Loucy (cell line): ENCODE data around the gene WDR54.

Source experiments
- H2AFZ ChIP-seq: fragments of 200-600 bp; sonication (generic); 2 replicates; pipeline ENCODE4 v1.6.0; 2016; ENCODE audit warnings: antibody characterized with exemption, mild to moderate bottlenecking, low read length, moderate library complexity
- H3F3A ChIP-seq: fragments of 200-600 bp; 2 replicates; pipeline ENCODE4 v1.6.0; 2016; ENCODE audit warnings: antibody characterized with exemption, low read depth, mild to moderate bottlenecking
- H3K27me3 ChIP-seq: fragments of 200-600 bp; sonication (generic); 2 replicates; pipeline ENCODE4 v1.6.1; 2014; ENCODE audit warnings: low read length, mild to moderate bottlenecking; ENCODE audit not compliant: insufficient read depth, poor library complexity, severe bottlenecking
- H3K36me3 ChIP-seq: fragments of 200-600 bp; sonication (generic); 2 replicates; pipeline ENCODE4 v1.6.1; 2016; ENCODE audit warnings: low read length; ENCODE audit not compliant: insufficient read depth
- H3K4me1 ChIP-seq: fragments of 200-600 bp; sonication (generic); 2 replicates; pipeline ENCODE4 v1.5.1; 2014; ENCODE audit warnings: low read length, mild to moderate bottlenecking; ENCODE audit not compliant: insufficient read depth, poor library complexity, severe bottlenecking
- H3K4me2 ChIP-seq: fragments of 200-600 bp; sonication (generic); 2 replicates; pipeline ENCODE4 v1.6.0; 2014; ENCODE audit warnings: antibody characterized with exemption, low read length, low read depth, mild to moderate bottlenecking; ENCODE audit not compliant: poor library complexity, severe bottlenecking
- H3K4me3 ChIP-seq: fragments of 200-600 bp; sonication (generic); 2 replicates; pipeline ENCODE4 v1.5.1; 2014; ENCODE audit warnings: low read length, mild to moderate bottlenecking, mixed read lengths; ENCODE audit not compliant: poor library complexity, severe bottlenecking
- H3K79me2 ChIP-seq: fragments of 200-600 bp; sonication (generic); 2 replicates; pipeline ENCODE4 v1.6.1; 2014; ENCODE audit warnings: low read length; ENCODE audit not compliant: insufficient read depth
- H3K9ac ChIP-seq: fragments of 200-600 bp; sonication (generic); 2 replicates; pipeline ENCODE4 v1.6.0; 2014; ENCODE audit warnings: mild to moderate bottlenecking, low read depth, low read length, moderate library complexity; ENCODE audit not compliant: poor library complexity, severe bottlenecking
- H3K9me2 ChIP-seq: fragments of 200-600 bp; sonication (generic); replicated peaks from 2 replicates; pipeline ENCODE4 v1.6.1; 2016; ENCODE audit warnings: low read depth, low read length, mixed read lengths
- H3K9me3 ChIP-seq: fragments of 200-600 bp; sonication (generic); 2 replicates; pipeline ENCODE4 v1.6.1; 2014; ENCODE audit warnings: mild to moderate bottlenecking, antibody characterized with exemption, low read length, low read depth; ENCODE audit not compliant: insufficient read depth
- H4K20me1 ChIP-seq: fragments of 200-600 bp; sonication (generic); 2 replicates; pipeline ENCODE4 v1.6.0; 2014; ENCODE audit warnings: antibody characterized with exemption, low read length, mild to moderate bottlenecking; ENCODE audit not compliant: insufficient read depth, poor library complexity, severe bottlenecking
- CTCF ChIP-seq: fragments of 200-600 bp; sonication (generic); conservative IDR thresholded peaks from 2 replicates; pipeline ENCODE4 v1.5.1; 2014; ENCODE audit warnings: mild to moderate bottlenecking, antibody characterized with exemption, low read length
- EZH2phosphoT487 ChIP-seq: fragments of 200-600 bp; IDR thresholded peaks from 2 replicates; pipeline ENCODE4 v1.6.1; 2018; ENCODE audit warnings: antibody characterized with exemption, mild to moderate bottlenecking, moderate library complexity, borderline replicate concordance

WDR54 gene

GRCh38 chr2:74425523-74425922 is 4.0 kb downstream of the WDR54 start:
- Histone ChIP-seq H3F3A (no peaks in the 10 kb centered on the region), H3K9me3 (no peaks in the 10 kb centered on the region), H3K9ac (no peak overlapping the region), H3K79me2 (peaks cover 14% of the 10 kb centered on the region; the same call in 1 of the 2 replicates), H4K20me1 (no peaks in the 10 kb centered on the region), H3K4me3 (no peak overlapping the region), H3K36me3 (peaks cover 5% of the 10 kb centered on the region; the same call in 1 of the 2 replicates), H3K4me1 (peaks cover 15% of the 10 kb centered on the region), H3K27me3 (no peaks in the 10 kb centered on the region), H3K4me2 (no peak overlapping the region), H3K9me2 (no peaks in the 10 kb centered on the region), H2AFZ (no peak overlapping the region)
- no peak for TF ChIP-seq CTCF
- TF ChIP-seq EZH2phosphoT487 = no peak

DNA sequence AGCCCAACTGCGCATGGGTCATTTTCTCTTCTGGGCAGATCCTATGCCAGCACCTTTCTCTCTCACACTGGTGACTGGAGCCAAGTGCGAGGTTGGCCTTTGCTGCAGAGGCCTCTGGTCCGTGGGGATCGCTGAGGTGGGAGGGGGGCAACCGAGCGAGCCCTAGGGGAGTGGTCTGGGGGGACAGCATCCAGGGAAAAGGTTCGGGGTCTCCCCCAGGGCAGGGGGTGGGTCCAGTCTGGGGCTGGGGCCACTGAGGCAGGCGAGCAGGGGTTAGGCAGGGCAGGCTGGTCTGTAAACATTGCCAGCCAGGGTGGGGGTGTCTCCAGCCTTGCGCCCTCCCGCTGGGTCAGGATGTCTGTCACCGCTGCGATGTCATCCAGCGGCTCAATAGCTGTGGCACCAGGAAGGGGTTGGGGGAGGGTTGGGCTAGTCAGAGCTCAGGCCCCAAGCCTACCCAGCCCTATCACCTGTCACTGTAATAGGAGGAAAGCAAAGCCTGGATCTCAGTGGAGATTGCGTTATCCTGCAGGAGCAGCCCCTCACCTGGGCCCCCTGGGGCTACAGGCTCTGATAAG is 4.7 kb downstream of the WDR54 start:
- H3K27me3 ChIP-seq = no peaks in the 10 kb centered on the region
- H3K79me2 ChIP-seq = peaks cover 14% of the 10 kb centered on the region; the same call in 1 of the 2 replicates
- H4K20me1 ChIP-seq = no peaks in the 10 kb centered on the region
- no peak overlapping the region for H2AFZ ChIP-seq
- TF ChIP-seq CTCF (no peak), EZH2phosphoT487 (no peak)
- no peak overlapping the region for H3K4me3 ChIP-seq
- H3K9me3 ChIP-seq = no peaks in the 10 kb centered on the region
- H3K36me3 ChIP-seq = peaks cover 5% of the 10 kb centered on the region; the same call in 1 of the 2 replicates
- peaks cover 9% of the 10 kb centered on the region for H3K4me1 ChIP-seq
- H3F3A ChIP-seq = no peaks in the 10 kb centered on the region
- no peaks in the 10 kb centered on the region for H3K9me2 ChIP-seq
- H3K9ac ChIP-seq = no peak overlapping the region
- no peak overlapping the region for H3K4me2 ChIP-seq

DNA sequence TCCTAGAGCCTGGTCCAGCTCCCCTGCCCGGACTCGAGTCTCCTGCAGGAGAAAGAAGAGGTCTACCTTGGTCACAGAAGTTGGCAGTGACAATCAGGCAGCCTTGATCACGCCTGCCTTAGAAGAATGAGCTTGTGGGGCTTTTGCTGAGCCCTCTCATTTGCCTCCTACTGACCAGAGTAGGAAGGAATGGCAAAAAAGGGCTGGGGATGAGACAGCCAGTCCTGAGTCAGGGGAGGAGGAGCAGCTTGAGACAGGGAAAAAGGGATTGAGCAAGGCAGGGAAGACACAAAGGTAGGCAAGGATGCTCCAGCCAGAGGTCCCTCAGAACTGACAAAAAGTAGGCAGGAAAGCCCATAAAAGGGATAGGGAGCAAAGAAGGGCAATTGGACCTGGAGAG is 6.0 kb downstream of the WDR54 start:
- Histone ChIP-seq H3K4me3 (no peak overlapping the region), H3K4me1 (peaks cover 5% of the 10 kb centered on the region), H3K79me2 (peaks cover 11% of the 10 kb centered on the region; the same call in 1 of the 2 replicates), H3K9me3 (no peaks in the 10 kb centered on the region), H3K9me2 (no peaks in the 10 kb centered on the region), H3K9ac (no peak overlapping the region), H2AFZ (no peak overlapping the region), H3K4me2 (no peak overlapping the region), H3K27me3 (no peaks in the 10 kb centered on the region), H3F3A (no peaks in the 10 kb centered on the region), H4K20me1 (no peaks in the 10 kb centered on the region), H3K36me3 (peaks cover 5% of the 10 kb centered on the region; the same call in 1 of the 2 replicates)
- TF ChIP-seq EZH2phosphoT487 (no peak), CTCF (no peak)
